HK-2 (cell line): ENCODE data around the gene BSND.

ENCODE experiments used
- DNase-seq: peaks from one replicate; pipeline ENCODE4 v3.0.0-alpha.2; 2018; ENCODE audit not compliant: unreplicated experiment

The BSND gene

GRCh38 chr1:55061000-55061705, 62.4 kb downstream of the BSND start:
- no peak for DNase-seq
